Esophagus mucosa (tissue), 1 donor: ENCODE data around the gene PPP2R1B. TPM values are rescaled to one million over a fixed set of nuclear protein-coding genes. Genes with fewer than 3 reads are reported as not detected.
"Not testable (repeated sequence)": the region's sequence is repeated elsewhere in the genome, so short reads cannot be mapped to it uniquely, and the experiment has no call there.

ENCODE experiments used
- ATAC-seq: fragments of 200-7000 bp; cut with Tn5 transposase; one replicate; pipeline ENCODE4 v1.9.1; 2020
- total RNA-seq: library from RNA; stranded (reverse); gene quantifications from one replicate; pipeline ENCODE4 v1.2.4, GENCODE V29; 2023
- donor health status: DM: yes; HTN: yes; CAD: no.

Gene PPP2R1B
- total RNA-seq = 28.7 TPM

GRCh38 chr11:111765984-111766833 is at the start of gene PPP2R1B:
TSS of gene PPP2R1B (minus strand) at chr11:111766389. CDS start at chr11:111766361, 28 bp downstream.
- ATAC-seq = peak; percentile 94

- no peak for ATAC-seq
These were observed 49.3 kb upstream of the PPP2R1B start for GRCh38 chr11:111815489-111815888.

- no peak for ATAC-seq
These were observed 48.5 kb upstream of the PPP2R1B start for GRCh38 chr11:111814557-111815320.

- no peak for ATAC-seq
These were observed 47.9 kb upstream of the PPP2R1B start for GRCh38 chr11:111814106-111814505.

GRCh38 chr11:111812211-111812610 is 46.0 kb upstream of the PPP2R1B start:
- no peak for ATAC-seq

- no peak for ATAC-seq
These were observed 45.3 kb upstream of the PPP2R1B start for GRCh38 chr11:111811445-111811844.

GRCh38 chr11:111808834-111809233 is 42.6 kb upstream of the PPP2R1B start:
- ATAC-seq = no peak

- ATAC-seq = no peak
These were observed 41.9 kb upstream of the PPP2R1B start for GRCh38 chr11:111808063-111808588.

- ATAC-seq = peak; percentile 15
These were observed 40.9 kb upstream of the PPP2R1B start for GRCh38 chr11:111807076-111807475.

GRCh38 chr11:111801135-111801534 is 34.9 kb upstream of the PPP2R1B start:
- ATAC-seq = peak; percentile 85

GRCh38 chr11:111798279-111798678 is 32.1 kb upstream of the PPP2R1B start:
- ATAC-seq = no peak

- ATAC-seq = peak; percentile 77
These were observed 31.0 kb upstream of the PPP2R1B start for GRCh38 chr11:111797145-111797581.

- no peak for ATAC-seq
These were observed 30.5 kb upstream of the PPP2R1B start for GRCh38 chr11:111796696-111797095.

GRCh38 chr11:111795334-111795985 is 29.3 kb upstream of the PPP2R1B start:
- ATAC-seq = no peak

GRCh38 chr11:111793863-111794262 is 27.7 kb upstream of the PPP2R1B start:
- ATAC-seq = peak; percentile 84

GRCh38 chr11:111792955-111793500 is 26.8 kb upstream of the PPP2R1B start:
- no peak for ATAC-seq

- ATAC-seq = no peak
These were observed 26.1 kb upstream of the PPP2R1B start for GRCh38 chr11:111792314-111792713.

- no peak for ATAC-seq
These were observed 22.3 kb upstream of the PPP2R1B start for GRCh38 chr11:111788464-111788863.

- ATAC-seq = no peak
These were observed 21.9 kb upstream of the PPP2R1B start for GRCh38 chr11:111788051-111788450.

- no peak for ATAC-seq
These were observed 19.8 kb upstream of the PPP2R1B start for GRCh38 chr11:111785886-111786412.

GRCh38 chr11:111785076-111785475 is 18.9 kb upstream of the PPP2R1B start:
- no peak for ATAC-seq

- not testable (repeated sequence) for ATAC-seq
These were observed 18.1 kb upstream of the PPP2R1B start for GRCh38 chr11:111784311-111784710.
